Esophagus muscularis mucosa (tissue), 4 donors: ENCODE measurements around the gene UBAC2. TPM values are rescaled to one million over a fixed set of nuclear protein-coding genes. Genes with fewer than 3 reads are reported as not detected.

Source experiments
- DNase-seq: peaks from one replicate; pipeline ENCODE4 v3.0.0-alpha.2; 2017; ENCODE audit errors: extremely low spot score
- H3K27ac ChIP-seq, 4 donors: fragments of 200-600 bp; sonication (generic); replicated peaks in 1 of 4; 1 replicate in 3 of 4; 2 replicates in 1 of 4; pipeline ENCODE4 v1.5.1; 2016 to 2019; ENCODE audit warnings: mild to moderate bottlenecking in 1 of 4
- H3K27me3 ChIP-seq, 4 donors: fragments of 200-600 bp; sonication (generic); one replicate each; pipeline versions ENCODE4 v1.5.1 to v1.6.0; 2016 to 2019
- H3K36me3 ChIP-seq, 4 donors: fragments of 200-600 bp; sonication (generic); one replicate each; pipeline ENCODE4 v1.5.1; 2016 to 2019
- H3K4me1 ChIP-seq, 4 donors: fragments of 200-600 bp; sonication (generic); one replicate each; pipeline ENCODE4 v1.5.1; 2016 to 2019
- H3K4me3 ChIP-seq, 4 donors: fragments of 200-600 bp; sonication (generic); 1 replicate in 2 of 4; 2 replicates in 2 of 4; pipeline ENCODE4 v1.5.1; 2016 to 2019; ENCODE audit warnings: mild to moderate bottlenecking in 4 of 4, moderate library complexity in 1 of 4
- H3K9me3 ChIP-seq, 4 donors: fragments of 200-600 bp; sonication (generic); 1 replicate in 3 of 4; 2 replicates in 1 of 4; pipeline ENCODE4 v1.5.1; 2016 to 2019
- EP300 ChIP-seq: sonication (generic); formaldehyde crosslinking; IDR thresholded peaks from one replicate; pipeline ENCODE4 v1.6.1; 2017; ENCODE audit warnings: antibody characterized with exemption
- POLR2A ChIP-seq: fragments of 450-650 bp; IDR thresholded peaks from one replicate; pipeline ENCODE4 v1.6.1; 2017; ENCODE audit warnings: antibody characterized with exemption, moderate library complexity, mild to moderate bottlenecking, low read depth
- POLR2AphosphoS5 ChIP-seq, 2 donors: sonication (generic); formaldehyde crosslinking; IDR thresholded peaks; one replicate each; pipeline ENCODE4 v1.6.1; 2017; ENCODE audit warnings: antibody characterized with exemption in 2 of 2
- WGBS: methylation state at CpG from one replicate; pipeline ENCODE4 v1.1.5; 2018; 5-methylcytosine and 5-hydroxymethylcytosine counted together
- intact Hi-C: fragments of 100-400 bp; cut with DNase I; formaldehyde crosslinking; loops from one replicate; pipeline ENCODE4 v1.15.1; 2023
- total RNA-seq, 4 donors: library from RNA; depleted of rRNA; stranded (reverse); fragments of >200 nt; gene quantifications; one replicate each; pipeline versions ENCODE4 v1.1.0 to v1.2.1, GENCODE V29; 2016
- TF ChIP-seq, protein P1 (sequence below), 3 experiments: fragments of 200-600 bp in 2 of 3; fragments of 450-650 bp in 1 of 3; sonication (generic) in 2 of 3; IDR thresholded peaks; one replicate each; pipeline ENCODE4 v1.5.1; 2017 to 2019; ENCODE audit warnings: antibody characterized with exemption in 3 of 3, mild to moderate bottlenecking in 2 of 3, moderate library complexity in 1 of 3

The UBAC2 gene
- total RNA-seq, 4 donors from 2014 or later = 42.6 to 62.1 (median 50.9) TPM

- H3K27ac ChIP-seq = no peak overlapping the region
- no peaks in the 10 kb centered on the region for H3K4me1 ChIP-seq
- H3K27me3 ChIP-seq = no peaks in the 10 kb centered on the region
- no peaks in the 10 kb centered on the region for H3K9me3 ChIP-seq
- peaks cover 0 to 14% (median 7%) of the 10 kb centered on the region in 4 donors for H3K36me3 ChIP-seq
- no peak for TF ChIP-seq POLR2A
- no peak for TF ChIP-seq POLR2AphosphoS5 (IDR thresholded peaks at IDR 0.05)
- 62% methylated on average over 6 of the region's 6 CpGs for WGBS
- intact Hi-C loops = no loop called here
- no peak for DNase-seq
- no peak overlapping the region for H3K4me3 ChIP-seq
These were observed 130.3 kb downstream of the UBAC2 start for GRCh38 chr13:99330942-99331341.

GRCh38 chr13:99331881-99332293, 131.2 kb downstream of the UBAC2 start:
- peak; percentile 31 for DNase-seq
- Histone ChIP-seq H3K4me3 (no peak overlapping the region), H3K4me1 (no peaks in the 10 kb centered on the region), H3K27me3 (no peaks in the 10 kb centered on the region), H3K27ac (no peak overlapping the region), H3K36me3 (peaks cover 0 to 14% (median 7%) of the 10 kb centered on the region in 4 donors), H3K9me3 (no peaks in the 10 kb centered on the region)
- no peak for TF ChIP-seq POLR2A
- TF ChIP-seq, protein P1, sequence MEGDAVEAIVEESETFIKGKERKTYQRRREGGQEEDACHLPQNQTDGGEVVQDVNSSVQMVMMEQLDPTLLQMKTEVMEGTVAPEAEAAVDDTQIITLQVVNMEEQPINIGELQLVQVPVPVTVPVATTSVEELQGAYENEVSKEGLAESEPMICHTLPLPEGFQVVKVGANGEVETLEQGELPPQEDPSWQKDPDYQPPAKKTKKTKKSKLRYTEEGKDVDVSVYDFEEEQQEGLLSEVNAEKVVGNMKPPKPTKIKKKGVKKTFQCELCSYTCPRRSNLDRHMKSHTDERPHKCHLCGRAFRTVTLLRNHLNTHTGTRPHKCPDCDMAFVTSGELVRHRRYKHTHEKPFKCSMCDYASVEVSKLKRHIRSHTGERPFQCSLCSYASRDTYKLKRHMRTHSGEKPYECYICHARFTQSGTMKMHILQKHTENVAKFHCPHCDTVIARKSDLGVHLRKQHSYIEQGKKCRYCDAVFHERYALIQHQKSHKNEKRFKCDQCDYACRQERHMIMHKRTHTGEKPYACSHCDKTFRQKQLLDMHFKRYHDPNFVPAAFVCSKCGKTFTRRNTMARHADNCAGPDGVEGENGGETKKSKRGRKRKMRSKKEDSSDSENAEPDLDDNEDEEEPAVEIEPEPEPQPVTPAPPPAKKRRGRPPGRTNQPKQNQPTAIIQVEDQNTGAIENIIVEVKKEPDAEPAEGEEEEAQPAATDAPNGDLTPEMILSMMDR (IDR thresholded peaks at IDR 0.05) = no peak
- TF ChIP-seq POLR2AphosphoS5 (IDR thresholded peaks at IDR 0.05) = no peak
- TF ChIP-seq EP300 = no peak
- intact Hi-C loops = no loop called here
- 93% methylated on average over 5 of the region's 5 CpGs for WGBS

DNA sequence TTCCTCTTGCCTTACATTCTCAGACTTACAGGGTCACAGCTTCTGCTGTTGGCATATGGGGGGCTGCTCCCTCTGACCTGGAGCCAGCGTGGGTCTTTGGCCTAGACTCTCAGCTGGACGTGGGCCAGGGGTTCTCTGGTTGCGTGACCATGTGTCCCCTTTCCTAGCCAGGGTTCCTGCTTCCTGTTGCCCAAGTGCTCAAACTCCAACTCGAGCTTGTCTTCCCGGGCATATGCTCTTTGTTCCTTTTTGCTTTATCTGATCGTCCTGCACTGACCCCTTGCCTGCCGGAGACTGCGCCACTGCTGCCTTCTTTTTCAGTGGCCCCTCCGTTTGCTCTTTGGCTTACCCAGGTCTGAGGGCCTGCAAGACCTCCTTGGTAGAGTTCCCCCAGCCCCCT, 131.8 kb downstream of the UBAC2 start:
- WGBS = 77% methylated on average over 9 of the region's 9 CpGs
- TF ChIP-seq EP300 = no peak
- TF ChIP-seq POLR2AphosphoS5 (IDR thresholded peaks at IDR 0.05) = no peak
- TF ChIP-seq, protein P1 (IDR thresholded peaks at IDR 0.05) = no peak
- TF ChIP-seq POLR2A = no peak
- Histone ChIP-seq H3K4me1 (no peaks in the 10 kb centered on the region), H3K9me3 (no peaks in the 10 kb centered on the region), H3K36me3 (peaks cover 0 to 14% (median 7%) of the 10 kb centered on the region in 4 donors), H3K27ac (no peak overlapping the region), H3K27me3 (no peaks in the 10 kb centered on the region), H3K4me3 (no peak overlapping the region)
- DNase-seq = peak; percentile 60
- intact Hi-C loops = no loop called here

DNA sequence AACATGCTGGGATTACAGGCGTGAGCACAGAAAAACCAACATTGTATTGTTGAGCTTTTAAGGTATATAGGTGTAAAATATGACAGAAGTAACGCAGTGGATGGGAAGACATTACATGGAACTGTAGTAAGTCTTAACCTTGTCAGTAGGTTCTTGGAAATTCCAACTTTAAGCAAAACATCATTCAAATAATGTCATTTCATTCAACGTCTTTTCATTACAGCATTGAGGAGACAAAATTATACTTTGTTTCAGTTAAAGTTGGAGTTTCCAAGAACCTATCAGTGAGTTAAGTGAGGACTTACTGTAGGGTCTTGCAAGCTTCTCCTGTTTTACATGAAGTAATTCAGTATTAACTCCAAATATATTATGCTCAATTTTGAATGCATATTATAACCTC, 133.6 kb downstream of the UBAC2 start:
- Histone ChIP-seq H3K27ac (no peak overlapping the region), H3K27me3 (no peaks in the 10 kb centered on the region), H3K4me1 (no peaks in the 10 kb centered on the region), H3K9me3 (no peaks in the 10 kb centered on the region), H3K36me3 (peaks cover 0 to 10% (median 7%) of the 10 kb centered on the region in 4 donors), H3K4me3 (no peak overlapping the region)
- intact Hi-C loops = no loop called here
- WGBS = 93% methylated on average over 3 of the region's 3 CpGs
- no peak for TF ChIP-seq EP300
- TF ChIP-seq, protein P1 (IDR thresholded peaks at IDR 0.05) = no peak
- TF ChIP-seq POLR2AphosphoS5 (IDR thresholded peaks at IDR 0.05) = no peak
- TF ChIP-seq POLR2A = no peak
- DNase-seq = no peak

DNA sequence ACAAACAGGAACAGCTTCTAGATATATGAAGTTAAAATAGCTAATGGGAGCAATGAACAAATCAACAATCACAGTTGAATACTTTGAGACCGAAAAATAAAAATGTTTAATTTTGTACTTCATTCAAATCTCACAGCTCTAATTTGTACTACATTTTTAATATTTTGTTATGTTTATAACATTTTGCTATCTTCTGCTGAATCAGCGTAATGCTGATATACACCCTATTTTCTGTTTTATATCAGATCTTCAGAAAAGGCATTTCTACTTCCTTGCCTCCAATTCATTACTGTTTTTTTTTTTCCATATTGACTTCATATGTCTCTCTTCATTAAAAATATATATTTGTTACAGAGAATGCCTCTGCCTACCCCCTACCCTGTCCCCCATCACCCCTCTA, 134.4 kb downstream of the UBAC2 start:
- H3K4me3 ChIP-seq = no peak overlapping the region
- intact Hi-C loops = no loop called here
- peaks cover 0 to 9% (median 5%) of the 10 kb centered on the region in 4 donors for H3K36me3 ChIP-seq
- TF ChIP-seq EP300 = no peak
- TF ChIP-seq, protein P1 (IDR thresholded peaks at IDR 0.05) = no peak
- TF ChIP-seq POLR2AphosphoS5 (IDR thresholded peaks at IDR 0.05) = no peak
- TF ChIP-seq POLR2A = no peak
- H3K9me3 ChIP-seq = no peaks in the 10 kb centered on the region
- WGBS = 86% methylated on average over 2 of the region's 2 CpGs
- H3K27ac ChIP-seq = no peak overlapping the region
- H3K27me3 ChIP-seq = no peaks in the 10 kb centered on the region
- DNase-seq = no peak
- no peaks in the 10 kb centered on the region for H3K4me1 ChIP-seq
